Activated CD4-positive, alpha-beta memory T cell treated with anti-CD3 and anti-CD28 coated beads for 36 hours (primary cell): ENCODE results near the gene PLIN4. TPM values are rescaled to one million over a fixed set of nuclear protein-coding genes. Genes with fewer than 3 reads are reported as not detected.
"Not testable (repeated sequence)": the region's sequence is repeated elsewhere in the genome, so short reads cannot be mapped to it uniquely, and the experiment has no call there.

Source experiments
- CTCF ChIA-PET: fragments of 350-600 bp; sonication (Branson Sonifier 250); formaldehyde crosslinking; loops from one replicate; lab custom pipeline; 2021; ENCODE audit warnings: antibody characterized with exemption, inconsistent platforms; lab: Charles Lee
- POLR2A ChIA-PET: fragments of 350-600 bp; sonication (Branson Sonifier 250); formaldehyde crosslinking; loops from one replicate; lab custom pipeline; 2021; ENCODE audit warnings: antibody characterized with exemption; lab: Charles Lee
- DNase-seq: peaks from one replicate; pipeline ENCODE4 v3.0.0-alpha.2; 2020
- H3K27ac Mint-ChIP-seq: one replicate; pipeline ENCODE4 v1.8.0; 2021; ENCODE audit warnings: mixed read lengths
- H3K27me3 Mint-ChIP-seq: one replicate; pipeline ENCODE4 v1.8.0; 2021; ENCODE audit warnings: mixed read lengths
- H3K36me3 Mint-ChIP-seq: one replicate; pipeline ENCODE4 v1.8.0; 2021; ENCODE audit warnings: mixed read lengths
- H3K4me1 Mint-ChIP-seq: one replicate; pipeline ENCODE4 v1.8.0; 2021; ENCODE audit warnings: low read depth, mixed read lengths
- H3K4me3 Mint-ChIP-seq: one replicate; pipeline ENCODE4 v1.8.0; 2021; ENCODE audit warnings: mild to moderate bottlenecking, mixed read lengths
- H3K9me3 Mint-ChIP-seq: one replicate; pipeline ENCODE4 v1.8.0; 2021; ENCODE audit warnings: mixed read lengths
- intact Hi-C: fragments of 100-400 bp; cut with micrococcal nuclease; formaldehyde crosslinking; loops from one replicate; pipeline ENCODE4 v1.15.1; 2023
- total RNA-seq, 2 experiments: library from RNA; stranded (reverse); gene quantifications; one replicate each; pipeline ENCODE4 v1.2.3, GENCODE V29; 2021

PLIN4 gene, protein sequence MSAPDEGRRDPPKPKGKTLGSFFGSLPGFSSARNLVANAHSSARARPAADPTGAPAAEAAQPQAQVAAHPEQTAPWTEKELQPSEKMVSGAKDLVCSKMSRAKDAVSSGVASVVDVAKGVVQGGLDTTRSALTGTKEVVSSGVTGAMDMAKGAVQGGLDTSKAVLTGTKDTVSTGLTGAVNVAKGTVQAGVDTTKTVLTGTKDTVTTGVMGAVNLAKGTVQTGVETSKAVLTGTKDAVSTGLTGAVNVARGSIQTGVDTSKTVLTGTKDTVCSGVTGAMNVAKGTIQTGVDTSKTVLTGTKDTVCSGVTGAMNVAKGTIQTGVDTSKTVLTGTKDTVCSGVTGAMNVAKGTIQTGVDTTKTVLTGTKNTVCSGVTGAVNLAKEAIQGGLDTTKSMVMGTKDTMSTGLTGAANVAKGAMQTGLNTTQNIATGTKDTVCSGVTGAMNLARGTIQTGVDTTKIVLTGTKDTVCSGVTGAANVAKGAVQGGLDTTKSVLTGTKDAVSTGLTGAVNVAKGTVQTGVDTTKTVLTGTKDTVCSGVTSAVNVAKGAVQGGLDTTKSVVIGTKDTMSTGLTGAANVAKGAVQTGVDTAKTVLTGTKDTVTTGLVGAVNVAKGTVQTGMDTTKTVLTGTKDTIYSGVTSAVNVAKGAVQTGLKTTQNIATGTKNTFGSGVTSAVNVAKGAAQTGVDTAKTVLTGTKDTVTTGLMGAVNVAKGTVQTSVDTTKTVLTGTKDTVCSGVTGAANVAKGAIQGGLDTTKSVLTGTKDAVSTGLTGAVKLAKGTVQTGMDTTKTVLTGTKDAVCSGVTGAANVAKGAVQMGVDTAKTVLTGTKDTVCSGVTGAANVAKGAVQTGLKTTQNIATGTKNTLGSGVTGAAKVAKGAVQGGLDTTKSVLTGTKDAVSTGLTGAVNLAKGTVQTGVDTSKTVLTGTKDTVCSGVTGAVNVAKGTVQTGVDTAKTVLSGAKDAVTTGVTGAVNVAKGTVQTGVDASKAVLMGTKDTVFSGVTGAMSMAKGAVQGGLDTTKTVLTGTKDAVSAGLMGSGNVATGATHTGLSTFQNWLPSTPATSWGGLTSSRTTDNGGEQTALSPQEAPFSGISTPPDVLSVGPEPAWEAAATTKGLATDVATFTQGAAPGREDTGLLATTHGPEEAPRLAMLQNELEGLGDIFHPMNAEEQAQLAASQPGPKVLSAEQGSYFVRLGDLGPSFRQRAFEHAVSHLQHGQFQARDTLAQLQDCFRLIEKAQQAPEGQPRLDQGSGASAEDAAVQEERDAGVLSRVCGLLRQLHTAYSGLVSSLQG (N-terminal part only)
- total RNA-seq: under 1 TPM in 1 of 2 experiments, not detected in 1; 0.02 TPM

DNA sequence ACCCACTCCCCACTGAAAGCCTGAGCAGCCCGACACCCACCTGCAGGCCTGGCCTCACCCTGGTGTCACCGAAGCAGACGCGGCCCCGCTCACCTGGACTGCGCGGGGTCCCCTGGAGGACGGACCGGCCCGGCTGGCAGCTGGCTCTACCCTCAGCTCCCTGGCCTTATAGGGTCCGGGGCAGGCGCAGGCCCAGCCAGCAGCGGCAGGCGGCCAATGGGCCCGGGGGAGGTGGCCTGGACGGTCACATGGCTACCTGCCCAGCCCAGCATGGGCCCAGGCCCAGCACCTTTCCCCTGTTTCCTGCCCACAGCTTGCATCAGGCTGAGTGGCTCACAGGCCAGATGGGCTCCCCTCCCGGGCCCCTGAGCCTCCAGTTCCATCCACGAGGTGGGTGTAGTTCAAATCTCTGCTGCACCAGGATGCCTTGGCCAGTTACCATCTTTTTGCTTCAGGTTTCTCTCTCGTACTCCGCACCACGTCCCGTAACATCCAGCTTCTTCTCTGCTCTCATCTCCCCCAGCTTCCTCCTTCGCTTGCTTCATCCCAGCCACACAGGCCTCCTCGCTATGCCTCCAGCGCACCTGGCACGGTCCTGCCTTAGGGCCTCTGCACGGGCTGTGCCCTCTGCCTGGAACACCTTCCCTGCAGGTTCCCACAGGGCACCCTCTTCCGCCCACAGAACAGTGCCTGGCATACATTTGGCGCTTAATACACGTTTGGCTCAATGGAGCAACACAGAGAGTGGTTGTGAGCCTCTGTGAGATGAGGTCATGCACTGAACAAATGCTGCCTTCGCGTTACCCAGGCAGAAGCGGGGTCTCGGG lies at the start of gene PLIN4:
TSS of gene PLIN4 (minus strand) at position 142 of the 827 bp plus-strand sequence. CDS start 214 bp downstream, outside the sequence.
- Mint-ChIP-seq H3K27me3 (peaks cover 3% of the 10 kb centered on the region), H3K27ac (no peak within 1 kb of the TSS), H3K4me1 (no peaks in the 10 kb centered on the region), H3K4me3 (no peak within 1 kb of the TSS), H3K9me3 (no peaks in the 10 kb centered on the region), H3K36me3 (no peaks in the 10 kb centered on the region)
- POLR2A ChIA-PET: no interaction called here
- intact Hi-C loops: no loop called here
- no peak for DNase-seq
- CTCF ChIA-PET: no interaction called here

DNA sequence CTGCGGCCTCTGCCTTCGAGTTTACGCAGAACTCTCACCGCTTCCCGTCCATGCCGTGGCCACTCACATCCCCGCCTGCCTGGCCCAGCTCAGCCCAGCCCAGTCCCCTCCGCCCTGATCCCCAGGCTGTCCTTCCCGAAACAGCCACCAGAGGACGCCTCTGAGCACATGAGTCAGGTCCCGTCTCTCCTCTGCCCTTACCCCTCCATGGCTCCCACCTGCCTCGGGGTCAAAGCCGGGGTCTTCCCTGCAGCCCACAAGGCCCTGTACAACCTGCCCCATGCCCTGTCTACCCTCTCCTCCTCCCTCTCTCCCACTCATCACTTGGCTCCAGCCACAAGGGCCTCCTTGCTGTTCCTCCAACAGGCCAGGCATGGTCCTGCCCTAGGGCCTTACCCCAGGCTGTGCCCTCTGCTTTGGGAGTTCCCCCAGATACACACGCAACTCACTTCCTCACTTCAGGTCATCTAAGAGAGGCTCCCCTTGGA lies 49.3 kb upstream of the PLIN4 start:
- peak; percentile 80 for DNase-seq
- no peak overlapping the region for H3K4me3 Mint-ChIP-seq
- H3K4me1 Mint-ChIP-seq: no peaks in the 10 kb centered on the region
- H3K9me3 Mint-ChIP-seq: no peaks in the 10 kb centered on the region
- POLR2A ChIA-PET: no interaction called here
- no peak overlapping the region for H3K27ac Mint-ChIP-seq
- no peaks in the 10 kb centered on the region for H3K36me3 Mint-ChIP-seq
- H3K27me3 Mint-ChIP-seq: peaks cover 9% of the 10 kb centered on the region
- CTCF ChIA-PET: interaction anchor here (0.6 to 5.8 kb wide), 12 partner anchors 8 to 1077 kb away, joined by 3 to 66 read pairs (median 4); partner anchors contain the start of gene PLIN5
- intact Hi-C loops: no loop called here

DNA sequence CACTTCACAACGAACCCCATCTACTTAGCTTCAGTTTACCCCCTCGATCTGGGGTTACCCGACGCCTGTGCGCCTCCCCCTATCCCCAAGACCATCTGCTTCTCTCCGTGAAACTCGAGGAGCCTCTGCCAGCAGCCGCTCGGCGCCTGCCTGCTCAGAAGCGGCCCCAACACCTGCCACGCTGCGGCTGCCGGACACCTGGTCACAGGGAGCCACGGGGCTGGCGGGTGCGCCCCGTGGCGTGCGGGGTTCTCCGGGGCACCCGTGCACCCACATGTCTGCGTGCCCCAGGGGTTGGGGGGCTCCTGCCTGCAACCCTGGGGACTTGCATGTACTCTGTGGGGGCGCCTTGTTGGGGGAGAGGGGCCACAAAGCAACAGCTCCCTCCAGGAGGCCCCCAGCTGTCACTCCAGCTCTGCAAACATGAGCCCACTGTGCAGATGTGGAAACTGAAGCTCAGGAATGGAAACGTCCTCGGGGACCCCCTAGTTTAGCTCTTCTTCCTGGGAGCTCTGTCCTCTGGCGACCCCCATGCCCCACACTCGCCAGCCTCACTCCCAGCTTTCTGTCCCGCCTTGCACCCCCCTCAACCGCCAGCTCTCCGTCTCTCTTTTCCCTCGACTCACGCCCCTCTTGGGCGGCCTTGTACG lies 48.2 kb upstream of the PLIN4 start:
- no peak overlapping the region for H3K4me3 Mint-ChIP-seq
- ChIA-PET POLR2A (no interaction called here), CTCF (interaction anchor here (0.6 to 5.8 kb wide), 12 partner anchors 9 to 1076 kb away, joined by 3 to 66 read pairs (median 4); partner anchors contain the start of gene PLIN5)
- intact Hi-C loops: no loop called here
- no peaks in the 10 kb centered on the region for H3K4me1 Mint-ChIP-seq
- H3K36me3 Mint-ChIP-seq: no peaks in the 10 kb centered on the region
- no peak overlapping the region for H3K27ac Mint-ChIP-seq
- no peak for DNase-seq
- H3K9me3 Mint-ChIP-seq: no peaks in the 10 kb centered on the region
- H3K27me3 Mint-ChIP-seq: peaks cover 8% of the 10 kb centered on the region

DNA sequence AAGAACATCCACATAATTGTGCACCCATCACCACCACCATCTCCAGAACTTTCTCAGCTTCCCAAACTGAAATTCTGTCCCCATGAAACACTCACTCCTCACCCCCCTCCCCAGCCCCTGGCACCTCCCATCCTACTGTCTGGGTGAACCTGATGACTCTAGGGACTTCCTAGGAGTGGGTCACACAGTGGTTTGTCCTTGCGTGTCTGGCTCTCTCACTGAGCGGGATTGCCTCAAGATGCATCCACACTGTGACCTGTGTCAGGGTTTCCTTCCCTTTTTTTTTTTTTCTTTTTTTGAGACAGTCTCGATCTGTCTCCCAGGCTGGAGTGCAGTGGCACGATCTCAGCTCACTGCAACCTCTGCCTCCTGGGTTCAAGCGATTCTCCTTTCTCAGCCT lies 45.3 kb upstream of the PLIN4 start:
- H3K27ac Mint-ChIP-seq, H3K36me3 Mint-ChIP-seq, H3K4me3 Mint-ChIP-seq, intact Hi-C loops, CTCF ChIA-PET, H3K4me1 Mint-ChIP-seq, H3K9me3 Mint-ChIP-seq, DNase-seq, POLR2A ChIA-PET, H3K27me3 Mint-ChIP-seq: not testable (repeated sequence)

DNA sequence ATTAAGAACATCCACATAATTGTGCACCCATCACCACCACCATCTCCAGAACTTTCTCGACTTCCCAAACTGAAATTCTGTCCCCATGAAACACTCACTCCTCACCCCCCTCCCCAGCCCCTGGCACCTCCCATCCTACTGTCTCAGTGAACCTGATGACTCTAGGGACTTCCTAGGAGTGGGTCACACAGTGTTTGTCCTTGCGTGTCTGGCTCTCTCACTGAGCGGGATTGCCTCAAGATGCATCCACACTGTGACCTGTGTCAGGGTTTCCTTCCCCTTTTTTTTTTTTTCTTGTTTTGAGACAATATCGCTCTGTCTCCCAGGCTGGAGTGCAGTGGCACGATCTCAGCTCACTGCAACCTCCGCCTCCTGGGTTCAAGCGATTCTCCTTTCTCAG lies 43.8 kb upstream of the PLIN4 start:
- CTCF ChIA-PET: interaction anchor here (0.7 kb wide), 1 partner anchor 1212 kb away, joined by 3 read pairs; no protein-coding TSS in a partner anchor
- H3K9me3 Mint-ChIP-seq, POLR2A ChIA-PET, H3K36me3 Mint-ChIP-seq, intact Hi-C loops, H3K4me1 Mint-ChIP-seq, H3K4me3 Mint-ChIP-seq, H3K27me3 Mint-ChIP-seq, DNase-seq, H3K27ac Mint-ChIP-seq: not testable (repeated sequence)

DNA sequence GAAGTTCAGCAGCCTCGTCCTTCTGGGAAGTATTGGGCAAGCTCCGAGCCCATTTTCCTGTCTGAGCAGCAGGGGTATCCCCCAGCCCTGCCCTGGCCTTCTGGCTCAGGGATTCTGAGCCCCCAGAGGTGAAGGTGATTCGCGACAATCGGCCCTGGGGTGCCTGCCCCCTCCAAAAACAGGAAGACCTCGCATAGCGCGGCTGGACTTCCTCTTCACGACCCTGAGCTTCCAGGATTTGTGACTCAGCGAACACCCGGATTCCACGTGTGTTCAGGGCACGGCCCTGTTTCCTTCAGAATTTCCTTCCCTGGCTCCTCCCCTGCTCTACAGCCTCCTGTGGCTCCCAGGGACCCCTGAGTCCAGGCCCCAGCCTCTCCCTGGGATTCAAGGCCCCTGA lies 41.3 kb upstream of the PLIN4 start, which contains the start of gene SEMA6B:
TSS of gene SEMA6B (minus strand) at position 116 of the 400 bp plus-strand sequence. CDS start 1,227 bp downstream, outside the sequence.
- Mint-ChIP-seq H3K36me3 (no peaks in the 10 kb centered on the region), H3K4me3 (no peak within 1 kb of the TSS), H3K9me3 (no peaks in the 10 kb centered on the region), H3K27me3 (no peaks in the 10 kb centered on the region), H3K27ac (no peak within 1 kb of the TSS), H3K4me1 (no peaks in the 10 kb centered on the region)
- intact Hi-C loops: no loop called here
- DNase-seq: no peak
- ChIA-PET POLR2A (no interaction called here), CTCF (interaction anchor here (0.9 to 2.2 kb wide), 4 partner anchors 12 to 77 kb away, joined by 3 to 11 read pairs (median 4); no protein-coding TSS in a partner anchor)

DNA sequence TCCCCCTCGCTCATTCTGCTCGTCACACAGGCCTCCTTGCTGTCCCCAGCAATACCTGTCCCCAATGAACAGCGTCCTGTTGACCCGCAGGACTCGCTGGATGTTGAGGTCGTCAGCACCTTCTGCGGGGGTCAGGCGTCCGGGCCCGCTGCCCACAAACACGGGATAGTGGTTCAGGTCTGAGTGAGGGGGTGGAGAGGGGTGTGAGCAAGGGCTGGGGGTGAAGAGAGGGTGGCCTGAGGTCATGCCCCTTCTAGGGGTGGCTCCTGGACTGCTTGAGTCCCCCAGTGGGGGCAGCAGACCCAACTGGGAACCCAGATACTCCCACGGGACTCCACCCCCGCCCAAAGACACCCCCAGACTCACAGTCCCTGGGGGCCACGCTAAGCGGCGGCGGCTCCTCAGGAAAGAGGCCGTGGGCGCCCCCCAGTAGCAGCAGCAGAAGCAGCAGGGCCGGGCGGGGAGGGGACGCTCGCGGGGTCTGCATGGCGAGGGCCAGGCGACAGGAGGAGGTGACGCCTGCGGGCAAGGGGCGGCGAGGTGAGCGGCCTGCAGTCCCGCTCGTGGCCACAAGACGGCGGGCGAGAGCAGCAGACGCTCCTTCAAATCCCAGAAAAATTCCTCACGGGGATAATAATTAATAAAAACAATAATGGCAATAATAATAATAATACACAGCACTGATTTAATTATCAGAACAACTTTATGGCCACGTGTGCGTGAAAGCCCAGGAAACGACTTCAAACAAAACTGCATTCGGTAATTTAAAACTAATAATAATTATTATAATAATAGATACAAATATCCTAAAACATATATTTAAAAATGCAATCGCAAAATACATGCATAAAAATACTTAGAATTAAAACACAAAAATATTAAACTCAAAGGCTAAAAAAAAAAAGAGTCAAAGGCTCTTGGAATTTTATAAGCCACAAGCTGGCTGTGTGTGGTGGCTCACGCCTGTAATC lies 40.0 kb upstream of the PLIN4 start:
- ChIA-PET CTCF (interaction anchor here (0.6 to 2.2 kb wide), 6 partner anchors 11 to 803 kb away, joined by 3 to 11 read pairs (median 4); partner anchors contain the start of gene LRG1), POLR2A (no interaction called here)
- H3K4me1 Mint-ChIP-seq: no peaks in the 10 kb centered on the region
- DNase-seq: peak; percentile 50
- intact Hi-C loops: no loop called here
- no peaks in the 10 kb centered on the region for H3K9me3 Mint-ChIP-seq
- no peak overlapping the region for H3K4me3 Mint-ChIP-seq
- H3K27ac Mint-ChIP-seq: no peak overlapping the region
- H3K27me3 Mint-ChIP-seq: no peaks in the 10 kb centered on the region
- H3K36me3 Mint-ChIP-seq: no peaks in the 10 kb centered on the region

DNA sequence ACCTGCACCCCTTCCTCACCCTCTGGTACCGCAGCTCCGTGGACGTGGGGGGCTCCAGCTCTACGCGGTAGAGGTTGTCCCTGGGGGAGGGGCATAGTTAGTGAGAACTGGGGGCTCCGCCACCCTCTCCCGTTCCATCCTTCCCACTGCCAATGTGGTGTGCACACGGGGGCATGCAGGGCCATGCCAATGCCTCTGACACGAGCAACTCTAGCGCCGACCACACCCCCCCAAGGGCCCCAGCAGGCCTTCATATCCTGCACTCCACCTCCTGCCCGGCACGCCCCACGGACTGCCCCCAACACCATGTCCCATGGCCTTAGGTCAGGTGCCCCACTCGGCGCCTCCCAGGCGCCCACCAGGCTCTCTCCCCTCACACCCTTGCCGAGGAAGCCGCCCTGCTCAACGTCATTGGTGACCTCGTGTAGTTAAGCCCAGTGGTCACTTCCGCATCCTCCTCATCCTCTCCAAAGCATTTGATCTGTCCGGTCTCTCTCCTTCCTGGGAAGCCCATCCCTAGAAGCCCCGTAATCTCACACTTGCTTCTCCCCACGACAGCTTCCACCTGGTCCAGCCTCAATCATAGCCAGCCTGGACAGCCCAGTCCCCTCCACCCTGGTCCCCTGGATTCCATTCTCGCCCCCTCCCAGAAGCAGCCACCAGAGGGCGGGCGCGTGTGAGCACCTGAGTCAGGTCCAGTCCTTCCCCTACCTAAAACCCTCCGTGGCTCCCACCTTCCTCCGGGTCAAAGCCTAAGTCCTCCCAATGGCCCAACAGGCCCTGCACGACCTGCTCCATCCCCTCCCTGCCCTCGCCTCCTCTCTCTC lies 39.1 kb upstream of the PLIN4 start:
- DNase-seq: peak; percentile 48
- H3K27ac Mint-ChIP-seq: no peak overlapping the region
- peaks cover 4% of the 10 kb centered on the region for H3K27me3 Mint-ChIP-seq
- no peaks in the 10 kb centered on the region for H3K9me3 Mint-ChIP-seq
- H3K36me3 Mint-ChIP-seq: no peaks in the 10 kb centered on the region
- ChIA-PET POLR2A (no interaction called here), CTCF (interaction anchor here (1.3 to 1.6 kb wide), 2 partner anchors 10 to 79 kb away, joined by 4 to 6 read pairs; no protein-coding TSS in a partner anchor)
- no peak overlapping the region for H3K4me3 Mint-ChIP-seq
- no peaks in the 10 kb centered on the region for H3K4me1 Mint-ChIP-seq
- intact Hi-C loops: no loop called here

DNA sequence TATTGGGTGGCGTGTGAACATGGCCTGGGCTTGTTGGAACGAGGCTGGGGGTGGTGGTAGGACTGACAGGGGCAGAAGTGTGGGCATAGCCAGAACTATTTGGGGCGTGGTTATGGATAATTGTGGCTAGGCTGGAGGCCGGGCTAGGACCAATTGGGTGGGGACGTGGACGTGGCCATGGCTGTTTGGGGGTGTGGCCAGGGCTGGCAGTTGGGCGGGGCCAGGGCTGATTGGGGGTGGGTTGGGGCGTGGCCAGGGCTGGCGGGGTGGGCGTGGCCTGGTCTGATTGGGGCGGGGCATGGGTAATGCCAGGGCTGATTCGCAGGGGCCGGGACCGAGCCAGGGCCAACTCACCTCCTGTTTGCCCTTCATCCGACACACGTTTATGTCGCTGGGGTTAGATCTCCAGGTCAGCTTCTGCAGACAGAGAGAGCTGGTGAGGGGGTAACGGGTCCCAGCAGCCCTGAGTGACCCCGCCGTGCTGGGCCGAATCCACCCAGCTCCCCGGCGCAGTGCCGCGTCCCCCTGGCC lies 38.4 kb upstream of the PLIN4 start:
- ChIA-PET CTCF (interaction anchor here (1.3 to 1.9 kb wide), 3 partner anchors 10 to 80 kb away, joined by 4 to 8 read pairs (median 6); no protein-coding TSS in a partner anchor), POLR2A (no interaction called here)
- Mint-ChIP-seq H3K4me3 (no peak overlapping the region), H3K9me3 (no peaks in the 10 kb centered on the region), H3K27me3 (peaks cover 4% of the 10 kb centered on the region), H3K36me3 (no peaks in the 10 kb centered on the region), H3K27ac (no peak overlapping the region), H3K4me1 (no peaks in the 10 kb centered on the region)
- peak; percentile 42 for DNase-seq
- intact Hi-C loops: no loop called here
